ENCODE measurements around the gene FTSJ1.

FTSJ1 gene

DNA sequence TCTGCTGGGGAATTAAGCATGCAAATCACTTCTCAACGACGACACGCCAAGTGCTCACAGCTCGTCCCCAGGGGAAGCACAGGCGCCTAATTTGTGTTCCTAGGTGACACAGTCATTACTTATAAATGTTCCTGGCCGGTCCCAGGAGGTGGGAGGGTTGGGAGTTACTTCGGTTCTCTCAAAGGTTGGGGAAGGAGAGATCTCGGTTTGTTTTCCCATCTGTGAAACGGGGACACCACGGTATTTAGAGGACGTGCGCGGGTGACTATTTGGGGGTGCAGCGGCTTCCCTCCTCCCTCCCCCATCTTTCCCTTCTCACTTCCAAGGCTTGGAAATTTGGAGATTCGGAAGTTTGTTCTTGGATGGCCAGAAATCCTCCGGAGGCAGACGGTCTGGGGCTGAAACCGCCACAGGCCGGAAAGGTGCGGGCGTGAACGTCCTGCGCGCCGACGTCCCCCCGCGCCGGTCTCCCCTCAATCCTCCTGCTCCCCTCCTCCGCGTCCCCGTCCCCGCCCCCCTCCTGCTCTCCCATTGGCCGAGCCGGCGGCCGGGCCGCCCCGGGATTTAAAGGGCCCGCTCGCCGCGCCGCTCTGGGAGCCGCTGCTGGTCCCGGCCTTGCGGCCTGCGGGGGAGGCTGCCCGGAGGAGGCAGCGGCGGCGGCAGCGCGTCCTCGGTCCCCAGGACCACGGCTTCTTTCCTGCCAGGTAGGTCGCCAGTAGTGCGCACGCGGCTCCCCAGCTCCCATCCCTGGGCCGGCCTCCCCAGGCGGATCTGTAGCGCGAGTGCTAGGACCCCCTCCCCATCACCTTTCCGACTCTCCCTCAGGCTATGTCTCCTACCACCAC, 32.6 kb downstream of the FTSJ1 start, which contains the start of gene PORCN:
TSS of gene PORCN (plus strand) at position 593 of the 845 bp plus-strand sequence. CDS start 829 bp downstream, outside the sequence.
- Histone ChIP-seq H3K4me2 (ENCODE audit: low read depth, low read length, poor library complexity, severe bottlenecking) (peak within 1 kb of the TSS; percentile 81), H3K9ac (ENCODE audit: low read depth, low read length, poor library complexity, severe bottlenecking) (peak within 1 kb of the TSS; percentile 80), H3K9me3 (ENCODE audit: insufficient read depth, low read depth, low read length) (no peaks in the 10 kb centered on the region), H4K20me1 (ENCODE audit: insufficient read depth, low read length, poor library complexity, severe bottlenecking) (no peaks in the 10 kb centered on the region), H3K27me3 (ENCODE audit: insufficient read depth, low read length, poor library complexity, severe bottlenecking) (no peaks in the 10 kb centered on the region), H3K79me2 (ENCODE audit: insufficient read depth, low read length) (no peaks in the 10 kb centered on the region), H3K4me1 (ENCODE audit: insufficient read depth, low read length, poor library complexity, severe bottlenecking) (peaks cover 4% of the 10 kb centered on the region), H2AFZ (ENCODE audit: low read length) (peak within 1 kb of the TSS; percentile 96), H3K9me2 (replicated peaks; ENCODE audit: low read depth, low read length) (no peaks in the 10 kb centered on the region), H3F3A (ENCODE audit: low read depth) (no peaks in the 10 kb centered on the region), H3K4me3 (ENCODE audit: low read length, poor library complexity, severe bottlenecking) (peak within 1 kb of the TSS; percentile 77), H3K36me3 (ENCODE audit: insufficient read depth, low read length) (no peaks in the 10 kb centered on the region)
- no peak for TF ChIP-seq EZH2phosphoT487 (IDR thresholded peaks at IDR 0.05; ENCODE audit: borderline replicate concordance)
- TF ChIP-seq, protein P1, sequence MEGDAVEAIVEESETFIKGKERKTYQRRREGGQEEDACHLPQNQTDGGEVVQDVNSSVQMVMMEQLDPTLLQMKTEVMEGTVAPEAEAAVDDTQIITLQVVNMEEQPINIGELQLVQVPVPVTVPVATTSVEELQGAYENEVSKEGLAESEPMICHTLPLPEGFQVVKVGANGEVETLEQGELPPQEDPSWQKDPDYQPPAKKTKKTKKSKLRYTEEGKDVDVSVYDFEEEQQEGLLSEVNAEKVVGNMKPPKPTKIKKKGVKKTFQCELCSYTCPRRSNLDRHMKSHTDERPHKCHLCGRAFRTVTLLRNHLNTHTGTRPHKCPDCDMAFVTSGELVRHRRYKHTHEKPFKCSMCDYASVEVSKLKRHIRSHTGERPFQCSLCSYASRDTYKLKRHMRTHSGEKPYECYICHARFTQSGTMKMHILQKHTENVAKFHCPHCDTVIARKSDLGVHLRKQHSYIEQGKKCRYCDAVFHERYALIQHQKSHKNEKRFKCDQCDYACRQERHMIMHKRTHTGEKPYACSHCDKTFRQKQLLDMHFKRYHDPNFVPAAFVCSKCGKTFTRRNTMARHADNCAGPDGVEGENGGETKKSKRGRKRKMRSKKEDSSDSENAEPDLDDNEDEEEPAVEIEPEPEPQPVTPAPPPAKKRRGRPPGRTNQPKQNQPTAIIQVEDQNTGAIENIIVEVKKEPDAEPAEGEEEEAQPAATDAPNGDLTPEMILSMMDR (conservative IDR thresholded peaks at IDR 0.05; ENCODE audit: low read length), result no peak

DNA sequence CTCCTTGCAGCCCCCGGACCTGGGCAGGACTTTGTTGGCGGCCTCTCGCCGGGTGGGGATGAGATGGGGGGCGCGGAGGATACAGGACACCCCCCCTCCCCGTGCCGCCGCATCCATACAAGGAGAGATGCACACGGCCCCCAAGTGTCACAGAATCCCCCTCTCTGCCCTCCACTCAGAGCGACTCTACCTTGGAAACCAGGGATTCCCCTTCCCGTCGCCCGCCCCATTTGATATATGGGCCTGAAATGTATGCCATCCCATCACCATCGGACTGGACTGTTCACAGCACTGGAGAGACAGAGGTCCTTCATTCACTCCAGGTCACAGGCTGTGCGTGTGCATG, 33.2 kb downstream of the FTSJ1 start:
- H3K9ac ChIP-seq (ENCODE audit: low read depth, low read length, poor library complexity, severe bottlenecking), result peak overlapping the region; percentile 80
- H3K9me2 ChIP-seq (replicated peaks; ENCODE audit: low read depth, low read length), result no peaks in the 10 kb centered on the region
- peaks cover 4% of the 10 kb centered on the region for H3K4me1 ChIP-seq (ENCODE audit: insufficient read depth, low read length, poor library complexity, severe bottlenecking)
- peak overlapping the region; percentile 81 for H3K4me2 ChIP-seq (ENCODE audit: low read depth, low read length, poor library complexity, severe bottlenecking)
- no peaks in the 10 kb centered on the region for H3F3A ChIP-seq (ENCODE audit: low read depth)
- TF ChIP-seq, protein P1 (conservative IDR thresholded peaks at IDR 0.05; ENCODE audit: low read length), result no peak
- no peak for TF ChIP-seq EZH2phosphoT487 (IDR thresholded peaks at IDR 0.05; ENCODE audit: borderline replicate concordance)
- no peaks in the 10 kb centered on the region for H3K36me3 ChIP-seq (ENCODE audit: insufficient read depth, low read length)
- peak overlapping the region; percentile 77 for H3K4me3 ChIP-seq (ENCODE audit: low read length, poor library complexity, severe bottlenecking)
- no peaks in the 10 kb centered on the region for H3K9me3 ChIP-seq (ENCODE audit: insufficient read depth, low read depth, low read length)
- no peaks in the 10 kb centered on the region for H3K79me2 ChIP-seq (ENCODE audit: insufficient read depth, low read length)
- H4K20me1 ChIP-seq (ENCODE audit: insufficient read depth, low read length, poor library complexity, severe bottlenecking), result no peaks in the 10 kb centered on the region
- H3K27me3 ChIP-seq (ENCODE audit: insufficient read depth, low read length, poor library complexity, severe bottlenecking), result no peaks in the 10 kb centered on the region
- peak overlapping the region; percentile 90 for H2AFZ ChIP-seq (ENCODE audit: low read length)

DNA sequence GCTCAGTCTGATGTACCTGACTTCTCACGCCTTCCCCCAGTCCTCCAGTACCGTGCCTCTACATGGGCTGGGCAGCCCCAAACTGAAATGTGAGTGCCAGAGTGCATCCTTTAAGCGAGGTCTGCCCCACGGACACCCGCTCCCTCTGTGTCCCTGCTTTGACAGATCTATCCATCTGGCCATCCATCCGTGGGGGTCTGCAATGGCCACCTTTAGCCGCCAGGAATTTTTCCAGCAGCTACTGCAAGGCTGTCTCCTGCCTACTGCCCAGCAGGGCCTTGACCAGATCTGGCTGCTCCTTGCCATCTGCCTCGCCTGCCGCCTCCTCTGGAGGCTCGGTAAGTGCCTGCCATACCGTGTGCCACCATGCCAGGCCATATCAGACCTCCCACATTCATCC, 33.6 kb downstream of the FTSJ1 start:
- Histone ChIP-seq H3K9me3 (ENCODE audit: insufficient read depth, low read depth, low read length) (no peaks in the 10 kb centered on the region), H3K9me2 (replicated peaks; ENCODE audit: low read depth, low read length) (no peaks in the 10 kb centered on the region), H2AFZ (ENCODE audit: low read length) (peak overlapping the region; percentile 90; the same call in 1 of the 2 replicates), H3K36me3 (ENCODE audit: insufficient read depth, low read length) (no peaks in the 10 kb centered on the region), H3K9ac (ENCODE audit: low read depth, low read length, poor library complexity, severe bottlenecking) (peak overlapping the region; percentile 80), H3K79me2 (ENCODE audit: insufficient read depth, low read length) (no peaks in the 10 kb centered on the region), H3K4me3 (ENCODE audit: low read length, poor library complexity, severe bottlenecking) (peak overlapping the region; percentile 77), H3K4me2 (ENCODE audit: low read depth, low read length, poor library complexity, severe bottlenecking) (peak overlapping the region; percentile 81), H3F3A (ENCODE audit: low read depth) (no peaks in the 10 kb centered on the region), H3K27me3 (ENCODE audit: insufficient read depth, low read length, poor library complexity, severe bottlenecking) (no peaks in the 10 kb centered on the region), H3K4me1 (ENCODE audit: insufficient read depth, low read length, poor library complexity, severe bottlenecking) (peaks cover 4% of the 10 kb centered on the region), H4K20me1 (ENCODE audit: insufficient read depth, low read length, poor library complexity, severe bottlenecking) (no peaks in the 10 kb centered on the region)
- TF ChIP-seq, protein P1 (conservative IDR thresholded peaks at IDR 0.05; ENCODE audit: low read length), result no peak
- no peak for TF ChIP-seq EZH2phosphoT487 (IDR thresholded peaks at IDR 0.05; ENCODE audit: borderline replicate concordance)
